HAP-1 (cell line): ENCODE measurements around the gene ATP1A3.

ENCODE experiments used
- DNase-seq, 2 experiments: peaks; one replicate each; pipeline ENCODE4 v3.0.0-alpha.2; 2016 to 2020; ENCODE audit warnings: low spot score in 2 of 2
- H3K27me3 ChIP-seq: fragments of 250-450 bp; sonication (Bioruptor Pico); 2 replicates; pipeline ENCODE4 v1.5.1; 2020; ENCODE audit warnings: low read depth, mild to moderate bottlenecking, moderate library complexity
- H3K36me3 ChIP-seq: fragments of 250-450 bp; sonication (Bioruptor Pico); replicated peaks from 2 replicates; pipeline ENCODE4 v1.5.1; 2020; ENCODE audit warnings: mild to moderate bottlenecking
- H3K4me1 ChIP-seq: fragments of 250-450 bp; sonication (Bioruptor Pico); 2 replicates; pipeline ENCODE4 v1.5.1; 2020; ENCODE audit warnings: mild to moderate bottlenecking
- H3K4me3 ChIP-seq: fragments of 250-450 bp; sonication (Bioruptor Pico); 2 replicates; pipeline ENCODE4 v1.5.1; 2020; ENCODE audit warnings: mild to moderate bottlenecking, moderate library complexity
- H3K9me3 ChIP-seq: fragments of 250-450 bp; sonication (Bioruptor Pico); 2 replicates; pipeline ENCODE4 v1.5.1; 2020; ENCODE audit warnings: mild to moderate bottlenecking, moderate library complexity
- in situ Hi-C: fragments of 300-500 bp; cut with MboI; formaldehyde crosslinking; loops from 3 replicates; pipeline ENCODE4 v1.14.3; 2020; ENCODE audit warnings: low sequenced_read_pairs, inconsistent platforms, mixed read lengths

Gene ATP1A3

DNA sequence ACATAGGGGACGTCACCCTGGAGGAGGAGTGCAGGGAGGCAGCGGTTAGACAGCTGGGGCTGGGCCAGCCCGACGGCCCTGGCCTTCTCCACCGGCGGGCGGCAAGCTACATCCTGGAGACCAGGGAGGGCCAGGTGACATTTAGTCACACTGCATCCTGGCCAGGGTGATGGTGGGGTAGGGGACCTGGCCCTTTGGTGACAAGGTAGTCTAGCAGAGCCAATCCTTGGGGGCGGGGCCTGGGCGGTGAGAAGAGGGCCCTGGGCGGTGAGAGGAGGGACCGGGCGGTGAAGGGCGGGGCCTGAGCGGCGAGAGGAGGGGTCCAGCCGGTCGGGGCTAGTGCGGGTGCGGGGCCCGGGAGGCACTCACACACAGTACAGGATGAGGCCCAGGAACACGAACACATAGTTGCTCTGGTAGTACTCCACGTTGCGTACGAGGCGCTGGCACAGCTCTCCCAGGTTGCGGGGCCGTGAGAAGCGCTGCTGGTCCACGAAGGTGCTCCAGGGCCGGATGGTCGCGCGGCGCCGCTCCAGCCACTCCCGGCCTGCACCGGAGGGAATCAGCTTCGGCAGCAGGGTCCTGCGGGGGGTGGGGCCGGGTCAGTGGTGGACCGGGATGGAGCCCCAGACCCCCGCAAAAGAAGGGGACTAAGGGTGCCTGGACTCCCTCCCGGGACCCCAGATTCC, 35.5 kb downstream of the ATP1A3 start:
- Histone ChIP-seq H3K9me3 (no peaks in the 10 kb centered on the region), H3K27me3 (no peaks in the 10 kb centered on the region), H3K36me3 (peaks cover 5% of the 10 kb centered on the region; the same call in 1 of the 2 replicates), H3K4me1 (peaks cover 10% of the 10 kb centered on the region), H3K4me3 (peak overlapping the region; percentile 86)
- DNase-seq: peak; percentile 77 to 95
- in situ Hi-C loops: no loop called here

DNA sequence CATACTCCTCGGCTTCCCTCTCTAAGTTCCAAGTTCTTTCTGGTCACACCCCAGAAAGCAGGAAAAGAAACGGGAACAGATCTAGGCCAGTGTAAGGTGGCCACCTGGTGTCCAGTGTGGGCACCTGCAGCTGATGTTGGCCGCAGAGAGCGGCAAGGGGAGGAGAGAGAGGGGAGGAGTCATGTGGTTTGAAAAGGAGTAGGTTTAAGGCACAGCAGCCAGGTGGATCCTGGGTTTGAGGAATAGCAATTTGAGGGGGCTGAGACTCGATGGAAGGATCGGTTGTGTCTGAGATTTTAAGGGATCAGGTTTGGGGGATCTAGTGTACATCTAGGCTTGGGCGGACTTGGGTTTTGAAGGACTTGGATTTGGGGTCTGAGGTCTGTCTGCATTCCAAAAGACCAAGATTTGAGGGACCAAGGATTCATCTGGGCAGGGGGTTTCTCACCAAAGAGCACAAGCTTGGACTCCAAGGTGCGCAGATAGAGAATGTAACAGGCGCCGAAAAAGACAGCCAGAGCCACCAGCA, 36.1 kb downstream of the ATP1A3 start:
- in situ Hi-C loops: no loop called here
- peaks cover 10% of the 10 kb centered on the region for H3K4me1 ChIP-seq
- H3K36me3 ChIP-seq: peaks cover 5% of the 10 kb centered on the region; the same call in 1 of the 2 replicates
- H3K4me3 ChIP-seq: peak overlapping the region; percentile 86
- no peaks in the 10 kb centered on the region for H3K27me3 ChIP-seq
- no peaks in the 10 kb centered on the region for H3K9me3 ChIP-seq
- peak; percentile 85 to 86 for DNase-seq

DNA sequence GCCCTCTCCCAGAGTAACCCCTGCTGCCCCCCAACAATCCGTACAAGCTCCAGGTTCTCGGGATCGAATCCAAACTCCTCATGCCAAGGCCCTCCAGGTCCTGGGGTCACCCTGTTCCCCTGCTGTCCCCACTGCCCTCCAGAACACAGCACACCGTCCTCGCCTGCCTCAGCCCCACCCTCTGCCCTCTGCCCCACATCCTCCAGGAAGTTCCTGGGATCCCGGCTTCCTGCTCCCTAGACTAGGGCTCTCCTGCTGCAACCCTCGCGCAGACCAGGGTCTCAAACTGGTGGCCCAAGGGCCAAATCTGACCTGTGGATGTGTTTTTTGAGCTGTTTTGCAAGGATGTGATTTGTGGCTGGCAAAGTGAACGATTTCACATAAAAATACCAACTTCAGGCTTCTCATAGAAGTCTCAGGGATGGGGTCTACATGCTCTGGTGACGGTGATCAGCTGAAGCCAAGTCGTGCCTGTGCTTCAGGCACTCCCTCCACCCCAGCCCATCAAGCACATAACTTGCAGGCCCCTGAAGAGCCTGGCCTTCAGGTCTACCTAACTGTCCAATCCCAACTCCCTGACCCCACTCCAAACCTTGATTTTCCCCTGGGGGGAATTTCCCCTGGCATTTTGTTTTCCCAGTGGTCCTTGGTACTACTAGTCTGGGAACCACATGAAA, 36.7 kb downstream of the ATP1A3 start:
- no peak overlapping the region for H3K4me3 ChIP-seq
- peaks cover 5% of the 10 kb centered on the region; the same call in 1 of the 2 replicates for H3K36me3 ChIP-seq
- H3K27me3 ChIP-seq: no peaks in the 10 kb centered on the region
- H3K4me1 ChIP-seq: peaks cover 10% of the 10 kb centered on the region
- H3K9me3 ChIP-seq: no peaks in the 10 kb centered on the region
- in situ Hi-C loops: no loop called here
- DNase-seq: no peak

DNA sequence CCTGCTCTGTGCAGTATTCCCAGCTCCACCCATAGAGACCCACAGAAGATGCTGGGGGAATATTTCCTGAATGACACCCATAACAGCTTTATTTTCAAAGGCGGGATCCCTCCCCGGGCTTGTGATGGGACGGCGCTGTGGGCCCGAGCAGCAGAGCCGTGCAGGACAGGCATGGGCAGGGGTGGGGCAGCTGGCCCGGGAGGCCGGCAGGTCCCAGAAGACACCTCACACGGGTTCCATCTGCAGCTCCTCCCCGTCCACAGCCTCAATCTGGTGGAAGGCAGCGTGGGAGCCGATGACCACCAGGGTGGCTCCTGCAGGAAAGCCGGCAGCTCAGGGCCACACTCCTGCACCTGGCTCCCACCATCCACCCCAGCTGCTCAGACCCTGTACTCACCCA, 37.4 kb downstream of the ATP1A3 start:
- in situ Hi-C loops: no loop called here
- Histone ChIP-seq H3K4me3 (no peak overlapping the region), H3K9me3 (no peaks in the 10 kb centered on the region), H3K27me3 (no peaks in the 10 kb centered on the region), H3K36me3 (peaks cover 5% of the 10 kb centered on the region; the same call in 1 of the 2 replicates), H3K4me1 (peaks cover 10% of the 10 kb centered on the region)
- no peak for DNase-seq

DNA sequence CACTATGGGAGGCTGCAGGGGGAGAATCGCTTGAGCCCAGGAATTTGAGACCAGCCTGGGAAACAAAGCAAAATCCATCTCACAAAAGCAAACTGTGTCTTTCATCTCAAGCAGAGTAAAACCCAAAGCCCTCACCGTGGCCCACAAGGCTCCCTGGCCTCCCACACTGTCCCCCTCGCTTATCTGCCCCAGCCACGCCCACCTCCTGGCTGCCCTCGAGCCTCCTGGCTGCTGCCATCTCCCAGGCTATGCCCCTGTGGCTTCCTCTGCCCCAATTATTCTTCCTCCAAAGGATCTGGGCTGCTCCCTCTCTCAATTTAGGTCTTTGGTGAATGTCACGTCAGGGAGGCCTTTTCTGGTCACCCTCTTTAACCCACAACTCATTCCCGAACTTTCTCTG, 38.5 kb downstream of the ATP1A3 start:
- in situ Hi-C loops: no loop called here
- no peaks in the 10 kb centered on the region for H3K9me3 ChIP-seq
- H3K4me1 ChIP-seq: peaks cover 10% of the 10 kb centered on the region
- DNase-seq: no peak
- peaks cover 5% of the 10 kb centered on the region; the same call in 1 of the 2 replicates for H3K36me3 ChIP-seq
- no peaks in the 10 kb centered on the region for H3K27me3 ChIP-seq
- H3K4me3 ChIP-seq: no peak overlapping the region

DNA sequence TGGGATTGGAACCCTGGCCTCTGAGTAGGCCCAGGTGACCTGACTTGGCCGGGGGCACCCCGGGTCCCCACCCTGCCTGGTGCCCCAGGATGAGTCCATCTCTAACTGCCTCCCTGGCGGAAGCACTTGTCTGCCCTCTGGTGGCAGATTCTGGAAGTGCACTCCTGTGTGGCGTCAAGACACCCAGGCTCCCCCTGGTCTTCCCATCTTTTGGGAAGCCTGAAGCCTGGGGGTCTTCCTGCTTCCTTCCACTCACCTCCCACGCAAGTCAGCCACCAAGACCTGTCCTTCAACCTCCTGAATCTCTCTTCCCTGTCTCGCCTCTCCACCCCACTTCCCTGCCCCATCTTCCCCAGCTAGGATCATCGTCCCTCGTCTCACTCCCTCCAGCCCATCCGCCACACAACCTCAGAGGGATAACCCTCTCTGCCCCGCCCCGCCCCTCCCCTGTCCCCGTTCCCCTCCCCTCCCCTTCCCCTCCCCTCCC, 42.3 kb downstream of the ATP1A3 start:
- H3K27me3 ChIP-seq: no peaks in the 10 kb centered on the region
- DNase-seq: peak; percentile 20 to 93
- H3K9me3 ChIP-seq: no peaks in the 10 kb centered on the region
- in situ Hi-C loops: no loop called here
- no peaks in the 10 kb centered on the region for H3K4me1 ChIP-seq
- H3K4me3 ChIP-seq: no peak overlapping the region
- H3K36me3 ChIP-seq: no peaks in the 10 kb centered on the region; the same call in 1 of the 2 replicates

DNA sequence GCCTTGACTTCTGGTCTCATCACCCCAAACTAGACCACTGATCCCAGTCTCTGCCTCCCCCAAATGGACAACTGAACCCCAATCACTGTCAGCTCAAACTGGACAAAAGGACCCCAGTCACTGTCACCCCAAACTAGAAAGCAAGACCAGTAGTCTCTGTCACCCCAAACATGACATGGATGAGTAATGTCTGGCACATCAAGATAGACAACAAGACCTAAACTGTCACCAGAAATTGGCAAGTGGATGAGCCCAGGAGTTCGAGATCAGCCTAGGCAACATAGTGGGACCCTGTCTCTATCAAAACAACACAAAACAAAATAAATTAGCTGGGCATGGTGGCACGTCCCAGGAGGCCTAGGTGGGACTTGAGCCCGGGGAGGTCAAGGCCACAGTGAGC, 46.9 kb downstream of the ATP1A3 start:
- Histone ChIP-seq H3K27me3 (no peaks in the 10 kb centered on the region), H3K9me3 (no peaks in the 10 kb centered on the region), H3K4me1 (no peaks in the 10 kb centered on the region), H3K4me3 (no peak overlapping the region), H3K36me3 (no peaks in the 10 kb centered on the region)
- in situ Hi-C loops: no loop called here
- DNase-seq: no peak

DNA sequence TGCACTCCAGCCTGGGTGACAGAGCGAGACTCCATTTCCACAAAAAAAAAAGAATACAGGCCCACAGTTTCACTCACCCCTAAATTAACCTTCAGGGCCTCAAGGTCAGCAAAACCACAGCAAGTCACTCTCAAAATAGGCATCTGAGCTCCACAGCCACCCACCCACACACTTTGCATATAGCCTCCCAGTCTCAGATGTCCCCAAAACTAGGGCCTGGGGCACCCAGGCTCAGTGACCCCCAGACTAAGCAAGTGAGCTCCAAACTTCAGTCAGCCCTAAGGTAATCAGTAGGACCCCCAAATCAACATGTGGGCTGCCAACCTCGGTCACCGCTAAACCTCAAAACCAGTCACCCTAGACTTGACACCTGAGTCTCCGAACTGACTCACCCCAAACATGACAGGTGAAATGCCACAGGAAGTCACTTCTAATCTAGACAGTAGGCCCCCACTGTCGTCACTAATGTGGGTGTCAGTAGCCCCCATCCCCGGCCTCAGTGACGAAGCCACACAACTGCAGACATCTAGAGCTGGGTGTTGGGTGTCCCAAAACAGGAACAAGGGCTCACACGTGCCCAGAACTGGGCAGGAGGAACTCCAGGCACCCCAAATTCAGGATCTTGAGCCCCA, 48.8 kb downstream of the ATP1A3 start:
- H3K9me3 ChIP-seq: no peaks in the 10 kb centered on the region
- no peaks in the 10 kb centered on the region for H3K4me1 ChIP-seq
- no peak for DNase-seq
- H3K4me3 ChIP-seq: no peak overlapping the region
- H3K27me3 ChIP-seq: no peaks in the 10 kb centered on the region
- in situ Hi-C loops: no loop called here
- no peaks in the 10 kb centered on the region for H3K36me3 ChIP-seq

DNA sequence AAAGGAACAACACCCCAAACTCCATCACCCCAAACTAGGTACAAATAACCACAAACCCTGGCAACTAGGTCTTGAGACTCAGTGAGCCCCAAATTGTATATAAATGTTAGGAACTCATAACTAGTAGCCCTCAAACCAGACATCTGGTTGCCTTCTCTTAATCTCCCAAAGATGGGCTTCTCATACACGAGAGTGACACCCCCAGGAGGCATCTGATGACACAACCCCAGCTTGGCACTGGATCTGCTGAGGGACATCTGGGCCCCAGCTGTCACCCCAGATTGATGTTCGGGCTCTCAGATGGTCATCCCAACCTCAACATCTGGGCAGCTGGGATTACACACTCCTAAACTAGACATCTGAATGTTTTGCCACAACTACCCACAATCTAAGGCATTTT, 49.7 kb downstream of the ATP1A3 start:
- H3K9me3 ChIP-seq: no peaks in the 10 kb centered on the region
- no peaks in the 10 kb centered on the region for H3K27me3 ChIP-seq
- no peak overlapping the region for H3K4me3 ChIP-seq
- no peaks in the 10 kb centered on the region for H3K4me1 ChIP-seq
- H3K36me3 ChIP-seq: no peaks in the 10 kb centered on the region
- in situ Hi-C loops: no loop called here
- no peak for DNase-seq

DNA sequence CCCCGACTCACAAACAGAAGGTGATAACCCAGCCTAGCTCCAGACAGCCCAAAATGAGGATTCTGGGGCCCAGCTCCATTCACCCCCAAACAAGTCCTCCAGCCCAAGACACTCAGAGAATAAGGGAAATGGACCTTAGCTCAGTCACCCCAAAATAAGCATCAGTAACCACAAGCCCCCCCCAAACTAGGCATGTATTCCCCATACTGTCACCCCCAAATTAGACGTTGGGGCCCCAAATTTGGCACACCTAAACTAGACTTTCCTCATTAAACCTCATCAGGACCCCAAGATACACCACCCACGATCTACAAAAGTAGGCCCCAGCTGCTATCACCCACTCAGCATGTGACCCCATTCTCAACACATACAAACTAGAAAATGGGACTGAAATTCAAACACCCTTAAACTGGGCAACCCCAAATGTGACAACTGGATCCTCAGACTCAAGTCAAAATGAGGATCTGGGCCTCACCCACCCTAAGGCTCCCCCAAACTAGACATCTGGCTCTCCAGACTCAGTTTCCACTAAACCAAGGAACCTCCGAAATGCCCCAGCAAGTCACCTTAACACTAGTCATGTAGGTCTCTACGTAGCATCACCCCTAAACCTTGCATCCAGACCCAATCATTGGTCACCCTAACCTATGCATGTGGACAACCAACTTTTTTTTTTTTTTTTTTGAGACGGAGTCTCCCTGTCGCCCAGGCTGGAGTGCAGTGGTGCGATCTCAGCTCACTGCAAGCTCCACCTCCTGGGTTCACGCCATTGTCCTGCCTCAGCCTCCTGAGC, 52.4 kb downstream of the ATP1A3 start:
- Histone ChIP-seq H3K4me1 (no peaks in the 10 kb centered on the region), H3K36me3 (no peaks in the 10 kb centered on the region), H3K4me3 (no peak overlapping the region), H3K27me3 (peaks cover 9% of the 10 kb centered on the region), H3K9me3 (no peaks in the 10 kb centered on the region)
- DNase-seq: no peak
- in situ Hi-C loops: no loop called here

DNA sequence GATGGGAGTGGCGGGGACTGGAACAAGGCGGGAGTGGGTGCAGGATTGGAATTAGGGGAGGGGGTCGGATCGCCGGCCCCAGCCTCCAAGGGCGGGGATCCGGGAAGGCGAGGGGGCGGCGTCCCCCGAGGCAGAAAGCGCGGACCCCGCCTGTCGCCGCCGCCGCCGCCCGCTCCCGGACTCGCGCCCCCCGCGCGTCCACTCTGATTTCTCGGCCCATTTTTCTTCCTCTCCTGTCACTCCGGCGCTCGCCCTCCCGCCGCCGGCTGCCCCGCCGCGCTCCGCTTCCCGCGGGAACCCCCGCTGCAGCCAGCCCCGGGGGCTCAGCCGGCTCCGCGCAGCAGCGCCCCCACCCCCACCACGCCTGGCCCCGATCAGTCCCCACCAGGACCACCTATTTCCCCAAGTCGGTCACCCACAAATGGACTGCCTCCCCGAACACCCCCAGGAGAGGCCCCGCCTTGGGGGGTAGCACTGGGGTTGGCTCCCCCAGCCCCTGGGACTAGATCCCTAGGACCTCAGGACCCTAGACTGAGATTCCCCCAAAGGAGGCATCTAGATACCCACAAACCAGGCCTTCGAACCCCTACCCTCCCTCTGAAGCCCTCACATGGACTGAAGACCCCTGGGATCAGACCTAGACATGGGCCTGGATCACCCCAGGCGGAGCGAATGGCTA, 53.2 kb downstream of the ATP1A3 start:
- DNase-seq: no peak
- H3K27me3 ChIP-seq: peaks cover 16% of the 10 kb centered on the region
- H3K4me3 ChIP-seq: no peak overlapping the region
- no peaks in the 10 kb centered on the region for H3K9me3 ChIP-seq
- in situ Hi-C loops: no loop called here
- H3K4me1 ChIP-seq: no peaks in the 10 kb centered on the region
- no peaks in the 10 kb centered on the region for H3K36me3 ChIP-seq

DNA sequence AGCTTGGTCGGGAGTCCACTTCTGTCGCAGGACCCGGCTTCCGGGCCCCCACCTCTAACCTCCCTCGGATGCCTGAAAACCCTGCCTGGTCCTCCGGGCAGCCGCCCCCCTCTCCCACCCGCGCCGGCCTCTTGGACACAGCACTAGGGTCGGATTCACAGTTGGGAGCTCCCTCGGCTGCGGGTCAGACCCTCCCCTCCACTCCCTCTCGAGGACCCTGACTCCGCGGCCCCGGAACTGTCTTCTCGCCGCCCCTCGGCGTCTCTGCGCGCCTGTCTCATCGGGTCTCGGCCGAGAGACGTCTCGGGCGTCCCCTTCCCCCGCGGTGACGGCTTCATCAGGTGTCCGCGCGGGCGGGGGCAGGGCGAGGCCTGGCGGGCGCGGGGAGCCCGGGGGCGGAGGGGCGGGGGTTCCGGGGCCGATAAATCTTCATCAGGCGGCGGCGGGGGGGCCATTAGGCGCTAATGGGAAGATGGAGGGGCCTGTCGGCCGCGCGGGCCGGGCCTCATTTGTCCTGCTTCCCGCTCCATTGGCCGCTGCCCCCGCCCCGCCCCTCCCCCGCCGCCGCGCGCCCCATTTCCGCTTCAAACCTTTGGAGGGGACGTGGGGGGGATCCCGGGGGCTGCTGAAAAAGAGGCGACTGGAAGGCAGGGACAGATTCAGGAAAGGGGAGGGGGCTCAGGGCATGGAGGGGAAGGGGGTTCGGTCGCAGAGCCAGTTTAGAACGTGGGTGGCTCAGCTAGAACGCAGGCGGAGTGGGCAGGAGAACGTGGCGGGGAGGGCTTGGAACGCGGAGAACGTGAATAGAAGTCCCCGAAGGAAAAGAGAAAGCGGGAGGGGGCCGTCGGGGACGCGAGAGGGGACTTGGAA, 53.9 kb downstream of the ATP1A3 start:
- Histone ChIP-seq H3K4me1 (no peaks in the 10 kb centered on the region), H3K27me3 (peaks cover 21% of the 10 kb centered on the region), H3K9me3 (no peaks in the 10 kb centered on the region), H3K36me3 (no peaks in the 10 kb centered on the region), H3K4me3 (no peak overlapping the region)
- in situ Hi-C loops: no loop called here
- DNase-seq: no peak
